IMR-90 (cell line): ENCODE results near the gene TNRC6C. TPM values are rescaled to one million over a fixed set of nuclear protein-coding genes. Genes with fewer than 3 reads are reported as not detected.

Experiments
- ATAC-seq: fragments of 200-7000 bp; cut with Tn5 transposase; 2 replicates; pipeline ENCODE4 v1.9.1; 2020; ENCODE audit warnings: low read depth, mild to moderate bottlenecking, moderate library complexity
- BruUV-seq: library from RNA; stranded (reverse); fragments of 400-500 nt; replicated peaks from 2 replicates; lab custom pipeline; 2021; lab: Mats Ljungman, UMichigan
- CTCF ChIA-PET: fragments of 300-600 bp; formaldehyde crosslinking; extraction: SDS; loops from one replicate; lab custom pipeline; 2021; ENCODE audit warnings: antibody characterized with exemption; lab: Yijun Ruan, JAX
- POLR2A ChIA-PET: fragments of 300-600 bp; sonication (Branson Sonifier 250); formaldehyde crosslinking; loops from one replicate; lab custom pipeline; 2022; ENCODE audit warnings: antibody characterized with exemption; ENCODE audit not compliant: unreplicated experiment; lab: Charles Lee
- DNase-seq: peaks from one replicate; pipeline ENCODE4 v3.0.0; 2013
- H2AFZ ChIP-seq: replicated peaks from 2 replicates; pipeline ENCODE3; 2013; ENCODE audit warnings: low read length, mild to moderate bottlenecking; ENCODE audit not compliant: poor library complexity
- H2AK5ac ChIP-seq: 2 replicates; pipeline ENCODE4 v1.6.1; 2013; ENCODE audit warnings: low read depth, low read length, inconsistent platforms
- H2AK9ac ChIP-seq: replicated peaks from 2 replicates; pipeline ENCODE3; 2013; ENCODE audit warnings: mild to moderate bottlenecking, low read depth, low read length, moderate library complexity; ENCODE audit not compliant: poor library complexity
- H2BK120ac ChIP-seq: 2 replicates; pipeline ENCODE4 v1.6.1; 2013; ENCODE audit warnings: low read depth, low read length, inconsistent platforms
- H2BK15ac ChIP-seq: 3 replicates; pipeline ENCODE4 v1.6.1; 2013; ENCODE audit warnings: low read depth, low read length, inconsistent platforms
- H2BK20ac ChIP-seq: 2 replicates; pipeline ENCODE4 v1.6.1; 2013; ENCODE audit warnings: low read depth, mild to moderate bottlenecking, inconsistent platforms, low read length, moderate library complexity
- H2BK5ac ChIP-seq: 2 replicates; pipeline ENCODE4 v1.6.1; 2013; ENCODE audit warnings: mild to moderate bottlenecking, low read depth, low read length, inconsistent platforms; ENCODE audit not compliant: poor library complexity, severe bottlenecking
- H3K14ac ChIP-seq: replicated peaks from 2 replicates; pipeline ENCODE4 v1.6.1; 2013; ENCODE audit warnings: low read depth, low read length, inconsistent platforms
- H3K18ac ChIP-seq: 2 replicates; pipeline ENCODE4 v1.6.1; 2013; ENCODE audit warnings: low read depth, low read length, control low read depth
- H3K23ac ChIP-seq: 2 replicates; pipeline ENCODE4 v1.6.1; 2013; ENCODE audit warnings: low read depth, low read length, inconsistent platforms
- H3K27ac ChIP-seq: 2 replicates; pipeline ENCODE4 v1.5.1; 2013; ENCODE audit warnings: mild to moderate bottlenecking, control low read depth, low read length; ENCODE audit not compliant: insufficient read depth
- H3K27me3 ChIP-seq: 2 replicates; pipeline ENCODE4 v1.6.1; 2013; ENCODE audit warnings: low read length; ENCODE audit not compliant: control insufficient read depth, insufficient read depth
- H3K36me3 ChIP-seq: 2 replicates; pipeline ENCODE4 v1.6.1; 2013; ENCODE audit warnings: low read length, mixed read lengths; ENCODE audit not compliant: control insufficient read depth, insufficient read depth
- H3K4ac ChIP-seq: 2 replicates; pipeline ENCODE4 v1.6.1; 2013; ENCODE audit warnings: low read depth, low read length, inconsistent platforms
- H3K4me1 ChIP-seq: 2 replicates; pipeline ENCODE4 v1.6.1; 2013; ENCODE audit warnings: low read length, mixed read lengths; ENCODE audit not compliant: control insufficient read depth, insufficient read depth
- H3K4me2 ChIP-seq: 2 replicates; pipeline ENCODE4 v1.6.1; 2013; ENCODE audit warnings: low read depth, mild to moderate bottlenecking, control low read depth, low read length, moderate library complexity
- H3K4me3 ChIP-seq: 2 replicates; pipeline ENCODE4 v1.5.1; 2013; ENCODE audit warnings: low read depth, mild to moderate bottlenecking, control low read depth, low read length, moderate library complexity; ENCODE audit not compliant: insufficient read depth
- H3K56ac ChIP-seq: 2 replicates; pipeline ENCODE4 v1.6.1; 2013; ENCODE audit warnings: low read length, inconsistent platforms; ENCODE audit not compliant: insufficient read depth; ENCODE audit errors: extremely low read depth
- H3K79me1 ChIP-seq, 2 experiments: 2 replicates each; pipeline ENCODE4 v1.6.1; 2013; ENCODE audit warnings: low read length in 2 of 2, inconsistent platforms in 1 of 2, low read depth in 1 of 2
- H3K9ac ChIP-seq: 2 replicates; pipeline ENCODE4 v1.6.1; 2013; ENCODE audit warnings: low read depth, low read length, control low read depth
- H3K9me1 ChIP-seq: 2 replicates; pipeline ENCODE4 v1.6.1; 2013; ENCODE audit warnings: low read length, inconsistent platforms; ENCODE audit not compliant: insufficient read depth
- H3K9me3 ChIP-seq: 2 replicates; pipeline ENCODE4 v1.6.1; 2013; ENCODE audit warnings: low read length; ENCODE audit not compliant: control insufficient read depth, insufficient read depth
- H4K20me1 ChIP-seq: 2 replicates; pipeline ENCODE4 v1.6.1; 2013; ENCODE audit warnings: low read length, inconsistent platforms; ENCODE audit not compliant: insufficient read depth
- H4K5ac ChIP-seq: 2 replicates; pipeline ENCODE4 v1.6.1; 2013; ENCODE audit warnings: mild to moderate bottlenecking, low read depth, low read length, control low read depth
- H4K8ac ChIP-seq, 2 experiments: 2 replicates each; pipeline ENCODE4 v1.6.1; 2013; ENCODE audit warnings: low read depth in 2 of 2, low read length in 2 of 2, control low read depth in 1 of 2, inconsistent platforms in 1 of 2
- H4K91ac ChIP-seq: 2 replicates; pipeline ENCODE4 v1.6.1; 2013; ENCODE audit warnings: low read depth, low read length, inconsistent platforms; ENCODE audit not compliant: insufficient read depth
- BHLHE40 ChIP-seq: fragments of 150-350 bp; IDR thresholded peaks from 2 replicates; pipeline ENCODE4 v1.6.1; 2016; ENCODE audit warnings: mild to moderate bottlenecking, low read depth, low read length
- CEBPB ChIP-seq: IDR thresholded peaks from 2 replicates; pipeline ENCODE4 v1.6.1; 2012; ENCODE audit warnings: low read depth, low read length, improper control_type of control experiment
- CHD1 ChIP-seq: IDR thresholded peaks from 2 replicates; pipeline ENCODE4 v1.6.1; 2012; ENCODE audit warnings: low read depth, low read length, improper control_type of control experiment
- FOS ChIP-seq: fragments of 150-350 bp; IDR thresholded peaks from 2 replicates; pipeline ENCODE4 v1.6.1; 2016; ENCODE audit warnings: low read depth, low read length
- MAZ ChIP-seq: IDR thresholded peaks from 2 replicates; pipeline ENCODE4 v1.6.1; 2012; ENCODE audit warnings: low read depth, mild to moderate bottlenecking, low read length, improper control_type of control experiment, moderate library complexity, borderline replicate concordance
- MXI1 ChIP-seq: IDR thresholded peaks from 2 replicates; pipeline ENCODE4 v1.6.1; 2012; ENCODE audit warnings: low read depth, mild to moderate bottlenecking, low read length, moderate library complexity, borderline replicate concordance
- NFE2L2 ChIP-seq: fragments of 150-350 bp; IDR thresholded peaks from 2 replicates; pipeline ENCODE4 v1.6.1; 2016; ENCODE audit warnings: low read depth, mild to moderate bottlenecking, low read length
- POLR2A ChIP-seq: IDR thresholded peaks from 2 replicates; pipeline ENCODE4 v1.6.1; 2012; ENCODE audit warnings: mild to moderate bottlenecking, low read depth, low read length
- RAD21 ChIP-seq: IDR thresholded peaks from 2 replicates; pipeline ENCODE4 v1.6.1; 2012; ENCODE audit warnings: low read length, improper control_type of control experiment
- RCOR1 ChIP-seq: IDR thresholded peaks from 2 replicates; pipeline ENCODE4 v1.6.1; 2012; ENCODE audit warnings: mild to moderate bottlenecking, low read length, improper control_type of control experiment; ENCODE audit not compliant: insufficient replicate concordance
- RFX5 ChIP-seq: IDR thresholded peaks from 2 replicates; pipeline ENCODE4 v1.8.0; 2012; ENCODE audit warnings: low read depth, mild to moderate bottlenecking, low read length, moderate library complexity
- SMC3 ChIP-seq: fragments of 150-350 bp; IDR thresholded peaks from 2 replicates; pipeline ENCODE4 v1.6.1; 2016; ENCODE audit warnings: low read depth, mild to moderate bottlenecking, antibody characterized with exemption, low read length, moderate library complexity
- WGBS, 2 experiments: methylation state at CpG; one replicate each; pipeline versions ENCODE4 v1.1.5 to v1.1.7; 2013; ENCODE audit warnings: missing lambda C conversion rate in 2 of 2; ENCODE audit not compliant: insufficient read length in 1 of 2; ENCODE audit errors: extremely low coverage in 2 of 2; 5-methylcytosine and 5-hydroxymethylcytosine counted together
- dilution Hi-C: fragments of 300-500 bp; cut with HindIII; formaldehyde crosslinking; loops from one replicate; pipeline ENCODE4 v1.14.3; 2018; ENCODE audit warnings: low sequenced_read_pairs; ENCODE audit not compliant: unreplicated experiment
- in situ Hi-C: fragments of 300-500 bp; cut with MboI; formaldehyde crosslinking; loops from 3 replicates; pipeline ENCODE4 v1.14.3; 2019; ENCODE audit warnings: low sequenced_read_pairs, inconsistent platforms, mixed read lengths
- intact Hi-C: fragments of 100-400 bp; cut with micrococcal nuclease; formaldehyde crosslinking; loops from 2 replicates; pipeline ENCODE4 v1.10.0; 2022
- polyA plus RNA-seq, 3 experiments: library from polyadenylated mRNA; depleted of rRNA; stranded (reverse); fragments of >200 nt; gene quantifications; 2 replicates each; pipeline ENCODE4 v1.2.3, GENCODE V29; 2012; ENCODE audit warnings: low replicate concordance in 1 of 3
- total RNA-seq: library from RNA; depleted of rRNA; stranded (reverse); fragments of >200 nt; gene quantifications from 2 replicates; pipeline ENCODE4 v1.2.3, GENCODE V29; 2012
- TF ChIP-seq, protein P1 (sequence below): fragments of 150-350 bp; IDR thresholded peaks from 2 replicates; pipeline ENCODE4 v1.6.1; 2016; ENCODE audit warnings: low read depth, mild to moderate bottlenecking, low read length, moderate library complexity, borderline replicate concordance
- TF ChIP-seq, protein P2 (sequence below): fragments of 150-350 bp; IDR thresholded peaks from 2 replicates; pipeline ENCODE4 v1.6.1; 2017; ENCODE audit warnings: mild to moderate bottlenecking, antibody characterized with exemption, low read length, low read depth
- TF ChIP-seq, protein P3 (sequence below): conservative IDR thresholded peaks from 2 replicates; pipeline ENCODE4 v1.5.1; 2012; ENCODE audit warnings: mild to moderate bottlenecking, low read depth, low read length, improper control_type of control experiment

TNRC6C gene
- total and polyA plus RNA-seq, 2 of the 4 experiments (the other 2 are of a cell fraction), result 1.6 to 2.7 TPM

DNA sequence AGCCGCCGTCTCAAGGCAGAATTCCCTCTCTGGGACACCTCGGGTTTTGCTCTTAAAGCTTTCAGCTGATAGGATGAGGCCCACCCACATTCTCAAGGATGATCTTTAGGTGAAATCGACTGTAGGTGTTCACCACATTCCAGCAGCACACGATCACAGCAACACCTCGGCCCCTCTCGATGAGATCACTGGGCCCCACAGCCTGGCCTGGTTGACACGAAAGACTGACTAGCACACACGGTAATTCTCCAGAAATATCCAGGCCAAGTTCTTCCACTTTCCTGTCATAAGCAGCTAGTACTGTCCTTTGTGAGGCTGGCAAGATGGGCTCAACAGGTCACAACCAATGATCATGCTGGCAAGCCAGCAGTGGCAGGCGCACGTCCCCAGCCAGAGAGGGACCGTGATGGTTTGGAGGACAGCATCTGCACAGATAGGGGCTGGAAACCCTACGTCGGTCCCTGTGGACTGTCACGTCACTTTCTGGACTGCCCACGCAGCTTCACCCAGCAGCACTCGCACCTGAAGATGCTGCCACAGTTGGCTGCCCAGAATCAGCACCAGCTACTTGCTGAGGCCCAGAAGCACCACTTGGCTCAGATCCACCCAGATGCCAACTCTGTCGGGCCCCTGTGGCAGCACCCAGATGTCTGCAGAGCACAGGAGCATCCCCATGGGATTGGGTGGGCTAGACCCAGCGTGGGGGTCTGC, 152.7 kb downstream of the TNRC6C start:
- Histone ChIP-seq H4K8ac (no peak overlapping the region), H3K18ac (no peak overlapping the region), H3K36me3 (no peaks in the 10 kb centered on the region), H3K9me1 (no peaks in the 10 kb centered on the region), H3K79me1 (no peaks in the 10 kb centered on the region), H3K9ac (no peak overlapping the region), H3K23ac (no peak overlapping the region), H4K20me1 (no peaks in the 10 kb centered on the region), H2AK9ac (no peak overlapping the region), H3K4ac (no peak overlapping the region), H3K9me3 (no peaks in the 10 kb centered on the region), H3K27me3 (peaks cover 9% of the 10 kb centered on the region; the same call in 1 of the 2 replicates), H3K56ac (no peak overlapping the region), H3K4me2 (no peak overlapping the region), H2BK20ac (no peak overlapping the region), H3K4me1 (no peaks in the 10 kb centered on the region), H2BK15ac (no peak overlapping the region), H3K27ac (no peak overlapping the region), H4K5ac (no peak overlapping the region), H3K14ac (no peak overlapping the region), H2BK5ac (no peak overlapping the region), H2AK5ac (no peak overlapping the region), H3K4me3 (no peak overlapping the region), H2BK120ac (no peak overlapping the region), H4K91ac (no peak overlapping the region), H2AFZ (no peak overlapping the region)
- ChIA-PET CTCF (interaction anchor here (0.6 kb wide), 1 partner anchor 133 kb away, joined by 3 read pairs; no protein-coding TSS in a partner anchor), POLR2A (no interaction called here)
- WGBS, 2 experiments, result 78% methylated on average over 12 of the region's 19 CpGs; no CpG with 5 or more reads in 1 of the 2 experiments
- BruUV-seq, result no TSS peak
- DNase-seq (no peak), ATAC-seq (no peak)
- dilution Hi-C loops, result no loop called here
- in situ Hi-C loops, result loop anchor here (5.0 to 10.0 kb wide), 3 partner anchors 66 to 314 kb away; no protein-coding TSS in a partner anchor
- intact Hi-C loops, result no loop called here
- TF ChIP-seq, protein P1, sequence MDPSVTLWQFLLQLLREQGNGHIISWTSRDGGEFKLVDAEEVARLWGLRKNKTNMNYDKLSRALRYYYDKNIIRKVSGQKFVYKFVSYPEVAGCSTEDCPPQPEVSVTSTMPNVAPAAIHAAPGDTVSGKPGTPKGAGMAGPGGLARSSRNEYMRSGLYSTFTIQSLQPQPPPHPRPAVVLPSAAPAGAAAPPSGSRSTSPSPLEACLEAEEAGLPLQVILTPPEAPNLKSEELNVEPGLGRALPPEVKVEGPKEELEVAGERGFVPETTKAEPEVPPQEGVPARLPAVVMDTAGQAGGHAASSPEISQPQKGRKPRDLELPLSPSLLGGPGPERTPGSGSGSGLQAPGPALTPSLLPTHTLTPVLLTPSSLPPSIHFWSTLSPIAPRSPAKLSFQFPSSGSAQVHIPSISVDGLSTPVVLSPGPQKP, result no peak
- TF ChIP-seq RCOR1 (no peak), MXI1 (no peak), MAZ (no peak), CHD1 (no peak), NFE2L2 (no peak), RAD21 (no peak), RFX5 (no peak), FOS (no peak), SMC3 (no peak), CEBPB (no peak), POLR2A (no peak), BHLHE40 (no peak)
- TF ChIP-seq, protein P2, sequence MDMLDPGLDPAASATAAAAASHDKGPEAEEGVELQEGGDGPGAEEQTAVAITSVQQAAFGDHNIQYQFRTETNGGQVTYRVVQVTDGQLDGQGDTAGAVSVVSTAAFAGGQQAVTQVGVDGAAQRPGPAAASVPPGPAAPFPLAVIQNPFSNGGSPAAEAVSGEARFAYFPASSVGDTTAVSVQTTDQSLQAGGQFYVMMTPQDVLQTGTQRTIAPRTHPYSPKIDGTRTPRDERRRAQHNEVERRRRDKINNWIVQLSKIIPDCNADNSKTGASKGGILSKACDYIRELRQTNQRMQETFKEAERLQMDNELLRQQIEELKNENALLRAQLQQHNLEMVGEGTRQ, result no peak
- TF ChIP-seq, protein P3, sequence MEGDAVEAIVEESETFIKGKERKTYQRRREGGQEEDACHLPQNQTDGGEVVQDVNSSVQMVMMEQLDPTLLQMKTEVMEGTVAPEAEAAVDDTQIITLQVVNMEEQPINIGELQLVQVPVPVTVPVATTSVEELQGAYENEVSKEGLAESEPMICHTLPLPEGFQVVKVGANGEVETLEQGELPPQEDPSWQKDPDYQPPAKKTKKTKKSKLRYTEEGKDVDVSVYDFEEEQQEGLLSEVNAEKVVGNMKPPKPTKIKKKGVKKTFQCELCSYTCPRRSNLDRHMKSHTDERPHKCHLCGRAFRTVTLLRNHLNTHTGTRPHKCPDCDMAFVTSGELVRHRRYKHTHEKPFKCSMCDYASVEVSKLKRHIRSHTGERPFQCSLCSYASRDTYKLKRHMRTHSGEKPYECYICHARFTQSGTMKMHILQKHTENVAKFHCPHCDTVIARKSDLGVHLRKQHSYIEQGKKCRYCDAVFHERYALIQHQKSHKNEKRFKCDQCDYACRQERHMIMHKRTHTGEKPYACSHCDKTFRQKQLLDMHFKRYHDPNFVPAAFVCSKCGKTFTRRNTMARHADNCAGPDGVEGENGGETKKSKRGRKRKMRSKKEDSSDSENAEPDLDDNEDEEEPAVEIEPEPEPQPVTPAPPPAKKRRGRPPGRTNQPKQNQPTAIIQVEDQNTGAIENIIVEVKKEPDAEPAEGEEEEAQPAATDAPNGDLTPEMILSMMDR, result no peak
